BLaER1 (cell line): ENCODE measurements around the gene GTF3C1.
A peak's percentile ranks its signal among the peaks of the same experiment; 100 is the strongest.

ENCODE experiments used
- H3K27ac ChIP-seq: shearing (Covaris generic); formaldehyde crosslinking; 2 replicates; pipeline ENCODE4 v1.8.1; 2022
- H3K27me3 ChIP-seq: shearing (Covaris generic); formaldehyde crosslinking; 2 replicates; pipeline ENCODE4 v1.8.1; 2022
- H3K36me3 ChIP-seq: shearing (Covaris generic); formaldehyde crosslinking; 2 replicates; pipeline ENCODE4 v1.8.1; 2022
- H3K4me1 ChIP-seq: shearing (Covaris generic); formaldehyde crosslinking; 2 replicates; pipeline ENCODE4 v1.8.1; 2022
- H3K4me2 ChIP-seq: shearing (Covaris generic); formaldehyde crosslinking; 2 replicates; pipeline ENCODE4 v1.8.1; 2022
- H3K4me3 ChIP-seq: shearing (Covaris generic); formaldehyde crosslinking; 2 replicates; pipeline ENCODE4 v1.8.1; 2022
- H3K9ac ChIP-seq: shearing (Covaris generic); formaldehyde crosslinking; 2 replicates; pipeline ENCODE4 v1.8.1; 2022
- H3K9me3 ChIP-seq: shearing (Covaris generic); formaldehyde crosslinking; 2 replicates; pipeline ENCODE4 v1.8.1; 2022
- H4K20me1 ChIP-seq: shearing (Covaris generic); formaldehyde crosslinking; 2 replicates; pipeline ENCODE4 v1.8.1; 2022
- Cebpa-rat ChIP-seq: shearing (Covaris generic); IDR thresholded peaks from 2 replicates; pipeline ENCODE4 v1.8.1; 2022

GTF3C1 gene

GRCh38 chr16:27449434-27450195 lies 100.1 kb downstream of the GTF3C1 start:
- H3K4me2 ChIP-seq = peak overlapping the region; percentile 94

DNA sequence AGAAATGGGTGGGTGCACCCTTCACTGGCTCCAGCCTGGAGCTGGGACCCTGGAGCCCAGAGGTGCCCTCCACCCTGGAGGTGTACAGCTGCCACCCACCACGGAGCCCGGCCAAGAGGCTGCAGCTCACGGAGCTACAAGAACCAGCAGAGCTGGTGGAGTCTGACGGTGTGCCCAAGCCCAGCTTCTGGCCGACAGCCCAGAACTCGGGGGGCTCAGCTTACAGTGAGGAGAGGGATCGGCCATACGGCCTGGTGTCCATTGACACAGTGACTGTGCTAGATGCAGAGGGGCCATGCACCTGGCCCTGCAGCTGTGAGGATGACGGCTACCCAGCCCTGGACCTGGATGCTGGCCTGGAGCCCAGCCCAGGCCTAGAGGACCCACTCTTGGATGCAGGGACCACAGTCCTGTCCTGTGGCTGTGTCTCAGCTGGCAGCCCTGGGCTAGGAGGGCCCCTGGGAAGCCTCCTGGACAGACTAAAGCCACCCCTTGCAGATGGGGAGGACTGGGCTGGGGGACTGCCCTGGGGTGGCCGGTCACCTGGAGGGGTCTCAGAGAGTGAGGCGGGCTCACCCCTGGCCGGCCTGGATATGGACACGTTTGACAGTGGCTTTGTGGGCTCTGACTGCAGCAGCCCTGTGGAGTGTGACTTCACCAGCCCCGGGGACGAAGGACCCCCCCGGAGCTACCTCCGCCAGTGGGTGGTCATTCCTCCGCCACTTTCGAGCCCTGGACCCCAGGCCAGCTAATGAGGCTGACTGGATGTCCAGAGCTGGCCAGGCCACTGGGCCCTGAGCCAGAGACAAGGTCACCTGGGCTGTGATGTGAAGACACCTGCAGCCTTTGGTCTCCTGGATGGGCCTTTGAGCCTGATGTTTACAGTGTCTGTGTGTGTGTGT lies 100.9 kb downstream of the GTF3C1 start:
- Histone ChIP-seq H3K9ac (no peak overlapping the region), H3K9me3 (peaks cover 21% of the 10 kb centered on the region), H3K4me1 (peaks cover 68% of the 10 kb centered on the region), H3K27ac (peak overlapping the region; percentile 19; the same call in 1 of the 2 replicates), H3K36me3 (peaks cover 42% of the 10 kb centered on the region), H3K4me3 (no peak overlapping the region), H3K4me2 (peak overlapping the region; percentile 94), H3K27me3 (no peaks in the 10 kb centered on the region), H4K20me1 (no peaks in the 10 kb centered on the region)
- TF ChIP-seq Cebpa-rat = no peak

More at GRCh38 chr16:27449434-27450195, 100.1 kb downstream of the GTF3C1 start:
- Histone ChIP-seq H3K27me3 (no peaks in the 10 kb centered on the region), H3K4me3 (peak overlapping the region; percentile 39), H3K9ac (peak overlapping the region; percentile 51; the same call in 1 of the 2 replicates), H4K20me1 (no peaks in the 10 kb centered on the region), H3K27ac (peak overlapping the region; percentile 57; the same call in 1 of the 2 replicates), H3K9me3 (peaks cover 13% of the 10 kb centered on the region), H3K36me3 (peaks cover 34% of the 10 kb centered on the region), H3K4me1 (peaks cover 76% of the 10 kb centered on the region)
- TF ChIP-seq Cebpa-rat = no peak

DNA sequence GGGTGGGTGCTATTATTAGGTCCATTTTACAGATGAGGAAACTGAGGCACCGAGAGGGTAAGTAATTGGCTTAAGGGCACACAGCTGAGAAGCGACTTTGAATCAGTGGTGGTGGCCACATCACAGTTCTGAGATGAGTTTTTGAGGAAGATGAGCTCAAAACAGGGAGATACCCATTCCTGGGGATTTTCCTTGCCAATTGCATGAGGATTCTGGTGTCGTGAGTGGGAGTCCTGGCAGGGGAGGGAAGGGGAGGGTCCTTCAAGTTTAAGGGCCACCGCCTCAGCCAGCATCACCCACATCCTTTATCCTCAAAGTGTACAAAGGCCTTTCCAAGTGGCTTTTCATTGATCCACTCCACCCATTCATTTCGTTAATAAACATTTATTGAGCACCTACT lies 102.4 kb downstream of the GTF3C1 start:
- H3K27me3 ChIP-seq = no peaks in the 10 kb centered on the region
- H3K27ac ChIP-seq = no peak overlapping the region
- H3K4me3 ChIP-seq = no peak overlapping the region
- H3K9me3 ChIP-seq = peaks cover 23% of the 10 kb centered on the region
- peaks cover 53% of the 10 kb centered on the region for H3K4me1 ChIP-seq
- H3K9ac ChIP-seq = no peak overlapping the region
- H3K36me3 ChIP-seq = peaks cover 57% of the 10 kb centered on the region
- H3K4me2 ChIP-seq = no peak overlapping the region
- TF ChIP-seq Cebpa-rat = no peak
- H4K20me1 ChIP-seq = no peaks in the 10 kb centered on the region

- H3K9me3 ChIP-seq = peaks cover 23% of the 10 kb centered on the region
- no peaks in the 10 kb centered on the region for H3K27me3 ChIP-seq
- H3K4me2 ChIP-seq = peak overlapping the region; percentile 20; the same call in 1 of the 2 replicates
- TF ChIP-seq Cebpa-rat = no peak
- H3K4me3 ChIP-seq = no peak overlapping the region
- H4K20me1 ChIP-seq = no peaks in the 10 kb centered on the region
- no peak overlapping the region for H3K9ac ChIP-seq
- peak overlapping the region; percentile 8; the same call in 1 of the 2 replicates for H3K27ac ChIP-seq
- H3K36me3 ChIP-seq = peaks cover 60% of the 10 kb centered on the region
- peaks cover 47% of the 10 kb centered on the region for H3K4me1 ChIP-seq
These were observed 103.0 kb downstream of the GTF3C1 start for GRCh38 chr16:27446721-27447120.

GRCh38 chr16:27445502-27446175 lies 104.1 kb downstream of the GTF3C1 start:
- Histone ChIP-seq H3K9me3 (peaks cover 23% of the 10 kb centered on the region), H3K4me1 (peaks cover 37% of the 10 kb centered on the region), H3K27ac (no peak overlapping the region), H3K36me3 (peaks cover 68% of the 10 kb centered on the region), H3K4me2 (no peak overlapping the region), H4K20me1 (no peaks in the 10 kb centered on the region), H3K9ac (no peak overlapping the region), H3K27me3 (no peaks in the 10 kb centered on the region), H3K4me3 (no peak overlapping the region)
- TF ChIP-seq Cebpa-rat = no peak

DNA sequence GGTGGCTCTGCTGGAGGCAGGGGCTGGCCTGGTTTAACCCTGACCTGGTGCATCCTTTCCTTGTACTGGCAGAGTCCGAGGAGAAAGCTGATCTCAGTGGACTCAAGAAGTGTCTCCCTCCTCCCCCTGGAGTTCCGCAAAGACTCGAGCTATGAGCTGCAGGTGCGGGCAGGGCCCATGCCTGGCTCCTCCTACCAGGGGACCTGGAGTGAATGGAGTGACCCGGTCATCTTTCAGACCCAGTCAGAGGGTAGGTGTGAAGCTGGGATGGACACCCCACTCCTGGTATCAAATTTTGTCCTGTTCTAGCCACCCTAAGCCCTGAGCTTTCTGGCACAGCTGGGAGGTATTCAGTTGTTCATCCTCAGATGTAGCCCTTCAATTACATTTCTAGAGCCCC lies 105.2 kb downstream of the GTF3C1 start:
- TF ChIP-seq Cebpa-rat = no peak
- Histone ChIP-seq H3K27ac (no peak overlapping the region), H4K20me1 (no peaks in the 10 kb centered on the region), H3K4me3 (no peak overlapping the region), H3K9me3 (peaks cover 23% of the 10 kb centered on the region), H3K36me3 (peaks cover 76% of the 10 kb centered on the region), H3K9ac (no peak overlapping the region), H3K27me3 (no peaks in the 10 kb centered on the region), H3K4me1 (peaks cover 30% of the 10 kb centered on the region), H3K4me2 (no peak overlapping the region)

GRCh38 chr16:27444015-27444414 lies 105.7 kb downstream of the GTF3C1 start:
- Histone ChIP-seq H4K20me1 (no peaks in the 10 kb centered on the region), H3K27me3 (no peaks in the 10 kb centered on the region), H3K4me1 (peaks cover 30% of the 10 kb centered on the region), H3K9me3 (peaks cover 23% of the 10 kb centered on the region), H3K27ac (no peak overlapping the region), H3K4me3 (no peak overlapping the region), H3K4me2 (no peak overlapping the region), H3K9ac (no peak overlapping the region), H3K36me3 (peaks cover 80% of the 10 kb centered on the region)
- TF ChIP-seq Cebpa-rat = no peak

- H3K36me3 ChIP-seq = peaks cover 89% of the 10 kb centered on the region
- no peak for TF ChIP-seq Cebpa-rat
- no peaks in the 10 kb centered on the region for H4K20me1 ChIP-seq
- H3K4me3 ChIP-seq = no peak overlapping the region
- no peak overlapping the region for H3K27ac ChIP-seq
- no peaks in the 10 kb centered on the region for H3K27me3 ChIP-seq
- peaks cover 31% of the 10 kb centered on the region for H3K4me1 ChIP-seq
- no peak overlapping the region for H3K4me2 ChIP-seq
- no peak overlapping the region for H3K9ac ChIP-seq
- H3K9me3 ChIP-seq = peaks cover 18% of the 10 kb centered on the region
These were observed 107.7 kb downstream of the GTF3C1 start for GRCh38 chr16:27441998-27442397.

GRCh38 chr16:27441276-27441675 lies 108.4 kb downstream of the GTF3C1 start:
- H4K20me1 ChIP-seq = no peaks in the 10 kb centered on the region
- no peak overlapping the region for H3K27ac ChIP-seq
- no peaks in the 10 kb centered on the region for H3K27me3 ChIP-seq
- peaks cover 81% of the 10 kb centered on the region for H3K36me3 ChIP-seq
- H3K4me3 ChIP-seq = no peak overlapping the region
- no peak for TF ChIP-seq Cebpa-rat
- peaks cover 18% of the 10 kb centered on the region for H3K9me3 ChIP-seq
- peaks cover 23% of the 10 kb centered on the region for H3K4me1 ChIP-seq
- no peak overlapping the region for H3K9ac ChIP-seq
- no peak overlapping the region for H3K4me2 ChIP-seq
